Head of caudate nucleus (tissue), 42 donors: ENCODE results near the gene GRXCR1.
A peak's percentile ranks its signal among the peaks of the same experiment; 100 is the strongest.

ENCODE experiments used
- DNase-seq, 42 donors: peaks; one replicate each; pipeline versions ENCODE4 v3.0.0 to v3.0.0-alpha.2; 2020 to 2021; ENCODE audit warnings: mixed read lengths in 7 of 42
- intact Hi-C: fragments of 100-400 bp; cut with DNase I; formaldehyde crosslinking; loops from one replicate; pipeline ENCODE4 v1.15.0; 2022

GRXCR1 gene

GRCh38 chr4:42892413-42892812, at the start of gene GRXCR1:
Gene GRXCR1, plus strand, starts transcription at chr4:42892713. Its CDS starts 554 bp downstream, at chr4:42893267.
- intact Hi-C loops: no loop called here
- DNase-seq: no peak

GRCh38 chr4:42843694-42844093, 48.8 kb upstream of the GRXCR1 start:
- no peak for DNase-seq
- intact Hi-C loops: no loop called here

- intact Hi-C loops: no loop called here
- no peak for DNase-seq
Observed at GRCh38 chr4:42844422-42845070, 48.0 kb upstream of the GRXCR1 start.

- intact Hi-C loops: no loop called here
- DNase-seq: no peak
Observed at GRCh38 chr4:42845586-42845985, 46.9 kb upstream of the GRXCR1 start.

- intact Hi-C loops: no loop called here
- no peak for DNase-seq
Observed at GRCh38 chr4:42855779-42856178, 36.7 kb upstream of the GRXCR1 start.

- intact Hi-C loops: loop anchor here (5.0 kb wide), 1 partner anchor 298 kb away; no protein-coding TSS in a partner anchor
- peak in 35 of 42 donors; percentile 15 to 89 (median 62) for DNase-seq
Observed at GRCh38 chr4:42865572-42866189, 26.8 kb upstream of the GRXCR1 start.

- intact Hi-C loops: no loop called here
Observed at GRCh38 chr4:42871261-42871660, 21.3 kb upstream of the GRXCR1 start.

GRCh38 chr4:42871671-42872290, 20.7 kb upstream of the GRXCR1 start:
- peak in 6 of 42 donors; percentile 7 to 38 (median 16) for DNase-seq

More at GRCh38 chr4:42871261-42871660, 21.3 kb upstream of the GRXCR1 start:
- no peak for DNase-seq

GRCh38 chr4:42878863-42879262, 13.7 kb upstream of the GRXCR1 start:
- intact Hi-C loops: no loop called here
- no peak for DNase-seq

More at GRCh38 chr4:42871671-42872290, 20.7 kb upstream of the GRXCR1 start:
- intact Hi-C loops: no loop called here

GRCh38 chr4:42881253-42881652, 11.3 kb upstream of the GRXCR1 start:
- DNase-seq: no peak
- intact Hi-C loops: no loop called here

- intact Hi-C loops: no loop called here
Observed at GRCh38 chr4:42891644-42892043, 869 bp upstream of the GRXCR1 start.

GRCh38 chr4:42895452-42895851, 2.9 kb downstream of the GRXCR1 start:
- no peak for DNase-seq
- intact Hi-C loops: no loop called here

More at GRCh38 chr4:42891644-42892043, 869 bp upstream of the GRXCR1 start:
- no peak for DNase-seq

- DNase-seq: peak in 11 of 42 donors; percentile 1 to 21 (median 10)
- intact Hi-C loops: no loop called here
Observed at GRCh38 chr4:42904986-42905385, 12.5 kb downstream of the GRXCR1 start.

- intact Hi-C loops: no loop called here
- DNase-seq: no peak
Observed at GRCh38 chr4:42905591-42905990, 13.1 kb downstream of the GRXCR1 start.

- intact Hi-C loops: no loop called here
- peak in 1 of 42 donors; percentile 7 for DNase-seq
Observed at GRCh38 chr4:42906341-42906740, 13.8 kb downstream of the GRXCR1 start.

GRCh38 chr4:42906891-42907759, 14.6 kb downstream of the GRXCR1 start:
- intact Hi-C loops: no loop called here
- DNase-seq: no peak

- intact Hi-C loops: no loop called here
- no peak for DNase-seq
Observed at GRCh38 chr4:42910459-42910858, 17.9 kb downstream of the GRXCR1 start.

- DNase-seq: no peak
- intact Hi-C loops: no loop called here
Observed at GRCh38 chr4:42914937-42915336, 22.4 kb downstream of the GRXCR1 start.

GRCh38 chr4:42915484-42915883, 23.0 kb downstream of the GRXCR1 start:
- DNase-seq: no peak
- intact Hi-C loops: no loop called here
